Gastroesophageal sphincter (tissue), 4 donors: ENCODE results near the gene MN1. TPM values are rescaled to one million over a fixed set of nuclear protein-coding genes. Genes with fewer than 3 reads are reported as not detected.
A peak's percentile ranks its signal among the peaks of the same experiment; 100 is the strongest.

Experiments used
- ATAC-seq: fragments of 150-250 bp; one replicate; pipeline ENCODE4 v1.9.1; 2016; ENCODE audit warnings: mild to moderate bottlenecking, moderate library complexity
- H3K27ac ChIP-seq, 4 donors: fragments of 200-600 bp; sonication (generic) in 3 of 4; 1 replicate in 3 of 4; 2 replicates in 1 of 4; pipeline ENCODE4 v1.5.1; 2016 to 2019
- H3K27me3 ChIP-seq: fragments of 200-600 bp; sonication (generic); one replicate; pipeline ENCODE4 v1.5.1; 2019
- H3K36me3 ChIP-seq, 2 donors: fragments of 200-600 bp; sonication (generic); one replicate each; pipeline ENCODE4 v1.5.1; 2019; ENCODE audit warnings: control low read depth in 1 of 2
- H3K4me1 ChIP-seq, 3 donors: fragments of 200-600 bp; sonication (generic); 1 replicate in 2 of 3; 2 replicates in 1 of 3; pipeline ENCODE4 v1.5.1; 2016 to 2019; ENCODE audit warnings: control low read depth in 2 of 3
- H3K4me3 ChIP-seq, 2 donors: fragments of 200-600 bp; sonication (generic); one replicate each; pipeline ENCODE4 v1.5.1; 2019; ENCODE audit warnings: mild to moderate bottlenecking in 1 of 2, moderate library complexity in 1 of 2
- H3K9me3 ChIP-seq, 3 donors: fragments of 200-600 bp; sonication (generic); one replicate each; pipeline ENCODE4 v1.5.1; 2017 to 2019; ENCODE audit warnings: control low read depth in 2 of 3
- CTCF ChIP-seq, 4 experiments: fragments of 200-600 bp in 2 of 4; fragments of 450-650 bp in 2 of 4; sonication (generic) in 1 of 4; IDR thresholded peaks; one replicate each; pipeline ENCODE4 v1.5.1; 2017 to 2019; ENCODE audit warnings: antibody characterized with exemption in 4 of 4, mild to moderate bottlenecking in 2 of 4, moderate library complexity in 2 of 4
- EP300 ChIP-seq: sonication (generic); formaldehyde crosslinking; IDR thresholded peaks from one replicate; pipeline ENCODE4 v1.6.1; 2017; ENCODE audit warnings: antibody characterized with exemption, mild to moderate bottlenecking
- POLR2A ChIP-seq, 2 donors: fragments of 450-650 bp; IDR thresholded peaks; one replicate each; pipeline ENCODE4 v1.6.1; 2017; ENCODE audit warnings: antibody characterized with exemption in 2 of 2, mild to moderate bottlenecking in 2 of 2, moderate library complexity in 1 of 2
- POLR2AphosphoS5 ChIP-seq: sonication (generic); formaldehyde crosslinking; IDR thresholded peaks from one replicate; pipeline ENCODE4 v1.6.1; 2017; ENCODE audit warnings: antibody characterized with exemption
- WGBS, 2 donors: methylation state at CpG; one replicate each; pipeline ENCODE4 v1.1.5; 2018; ENCODE audit warnings: low coverage in 1 of 2; 5-methylcytosine and 5-hydroxymethylcytosine counted together
- total RNA-seq, 4 donors: library from RNA; depleted of rRNA; stranded (reverse); fragments of >200 nt; gene quantifications; one replicate each; pipeline ENCODE4 v1.1.0, GENCODE V29; 2016

The MN1 gene
- total RNA-seq, 4 donors from 2014 or later: 13.4 to 52.8 (median 28.5) TPM

- H3K4me3 ChIP-seq: peak overlapping the region; percentile 20 to 91
- TF ChIP-seq POLR2AphosphoS5 (peak; percentile 37), POLR2A (IDR thresholded peaks at IDR 0.05) (no peak)
- peaks cover 0 to 11% of the 10 kb centered on the region in 2 donors for H3K36me3 ChIP-seq
- peaks cover 5% of the 10 kb centered on the region for H3K27me3 ChIP-seq
- no peak for ATAC-seq
- no peaks in the 10 kb centered on the region for H3K9me3 ChIP-seq
- H3K4me1 ChIP-seq: peaks cover 0 to 95% (median 25%) of the 10 kb centered on the region in 3 donors
- peak overlapping the region; percentile 11 to 97 (median 92) for H3K27ac ChIP-seq
- WGBS, 2 donors: 28 to 54% methylated on average over 4 to 9 of the region's 15 CpGs
Observed at GRCh38 chr22:27795696-27796517, 5.6 kb downstream of the MN1 start.

GRCh38 chr22:27795053-27795452 is 6.5 kb downstream of the MN1 start:
- peak overlapping the region; percentile 20 to 91 for H3K4me3 ChIP-seq

GRCh38 chr22:27794226-27794625 is 7.3 kb downstream of the MN1 start:
- H3K9me3 ChIP-seq: no peaks in the 10 kb centered on the region
- 57 to 62% methylated on average over 4 to 5 of the region's 5 CpGs for WGBS, 2 donors
- peaks cover 0 to 11% of the 10 kb centered on the region in 2 donors for H3K36me3 ChIP-seq
- H3K27me3 ChIP-seq: no peaks in the 10 kb centered on the region
- H3K4me3 ChIP-seq: peak overlapping the region in 1 of 2 donors; percentile 91
- TF ChIP-seq POLR2AphosphoS5 (peak; percentile 19), POLR2A (IDR thresholded peaks at IDR 0.05) (no peak), CTCF (IDR thresholded peaks at IDR 0.05) (peak in 2 of 4 experiments; percentile 29 to 30), EP300 (no peak)
- H3K27ac ChIP-seq: peak overlapping the region; percentile 54 to 97 (median 92)
- no peak for ATAC-seq
- H3K4me1 ChIP-seq: peaks cover 0 to 93% (median 14%) of the 10 kb centered on the region in 3 donors

More at GRCh38 chr22:27795053-27795452, 6.5 kb downstream of the MN1 start:
- no peak for ATAC-seq
- WGBS, 2 donors: 40 to 58% methylated on average over 5 to 8 of the region's 14 CpGs
- Histone ChIP-seq H3K36me3 (peaks cover 0 to 11% of the 10 kb centered on the region in 2 donors), H3K27me3 (peaks cover under 1% of the 10 kb centered on the region), H3K4me1 (peaks cover 0 to 93% (median 19%) of the 10 kb centered on the region in 3 donors), H3K9me3 (no peaks in the 10 kb centered on the region), H3K27ac (peak overlapping the region; percentile 54 to 97 (median 92))
- TF ChIP-seq POLR2A (IDR thresholded peaks at IDR 0.05): peak in 1 of 2 donors; percentile 14
- no peak for TF ChIP-seq POLR2AphosphoS5

- Histone ChIP-seq H3K4me1 (peaks cover 0 to 93% (median 7%) of the 10 kb centered on the region in 3 donors), H3K36me3 (peaks cover 0 to 11% of the 10 kb centered on the region in 2 donors), H3K9me3 (no peaks in the 10 kb centered on the region), H3K27ac (peak overlapping the region in 3 of 4 donors; percentile 91 to 97 (median 92)), H3K27me3 (no peaks in the 10 kb centered on the region), H3K4me3 (peak overlapping the region in 1 of 2 donors; percentile 91)
- 69 to 70% methylated on average over 4 to 12 of the region's 12 CpGs for WGBS, 2 donors
- ATAC-seq: no peak
- TF ChIP-seq POLR2AphosphoS5 (no peak), CTCF (IDR thresholded peaks at IDR 0.05) (no peak), EP300 (no peak)
Observed at GRCh38 chr22:27793576-27793975, 8.0 kb downstream of the MN1 start.

- TF ChIP-seq EP300: no peak
- no peak for TF ChIP-seq POLR2AphosphoS5
- TF ChIP-seq CTCF (IDR thresholded peaks at IDR 0.05): no peak
- TF ChIP-seq POLR2A (IDR thresholded peaks at IDR 0.05): no peak
- Histone ChIP-seq H3K4me3 (peak overlapping the region in 1 of 2 donors; percentile 16), H3K4me1 (peaks cover 0 to 92% (median 0%) of the 10 kb centered on the region in 3 donors), H3K27me3 (no peaks in the 10 kb centered on the region), H3K27ac (peak overlapping the region; percentile 34 to 97 (median 92)), H3K9me3 (no peaks in the 10 kb centered on the region), H3K36me3 (peaks cover 0 to 6% of the 10 kb centered on the region in 2 donors)
- WGBS, 2 donors: 34 to 63% methylated on average over 2 to 8 of the region's 8 CpGs
- ATAC-seq: peak; percentile 13
Observed at GRCh38 chr22:27792452-27793161, 8.9 kb downstream of the MN1 start.
